Measurements from ENCODE around the gene SDHB. TPM values are rescaled to one million over a fixed set of nuclear protein-coding genes. Genes with fewer than 3 reads are reported as not detected.

SDHB gene
- total RNA-seq, 1 donor from 2014 or later, result 44.9 TPM

GRCh38 chr1:17004466-17005364 lies 49.1 kb downstream of the SDHB start:
- Mint-ChIP-seq H3K4me1 (ENCODE audit: unreplicated experiment) (no peaks in the 10 kb centered on the region), H3K27ac (ENCODE audit: unreplicated experiment) (no peak overlapping the region), H3K9me3 (ENCODE audit: unreplicated experiment) (no peaks in the 10 kb centered on the region), H3K27me3 (ENCODE audit: unreplicated experiment) (peaks cover 9% of the 10 kb centered on the region), H3K4me3 (ENCODE audit: unreplicated experiment) (no peak overlapping the region), H3K36me3 (ENCODE audit: low read depth, unreplicated experiment) (peaks cover 5% of the 10 kb centered on the region)
- TF ChIP-seq CTCF (IDR thresholded peaks at IDR 0.05; ENCODE audit: unreplicated experiment), result no peak
- no peak for DNase-seq (ENCODE audit: low spot score)

- Mint-ChIP-seq H3K4me3 (ENCODE audit: unreplicated experiment) (no peak overlapping the region), H3K9me3 (ENCODE audit: unreplicated experiment) (no peaks in the 10 kb centered on the region), H3K4me1 (ENCODE audit: unreplicated experiment) (no peaks in the 10 kb centered on the region), H3K36me3 (ENCODE audit: low read depth, unreplicated experiment) (peaks cover 17% of the 10 kb centered on the region), H3K27ac (ENCODE audit: unreplicated experiment) (no peak overlapping the region), H3K27me3 (ENCODE audit: unreplicated experiment) (peaks cover 7% of the 10 kb centered on the region)
- TF ChIP-seq CTCF (IDR thresholded peaks at IDR 0.05; ENCODE audit: unreplicated experiment), result no peak
- no peak for DNase-seq (ENCODE audit: low spot score)
Observed at GRCh38 chr1:17002524-17002902, 51.3 kb downstream of the SDHB start.

GRCh38 chr1:17001760-17002523 lies 51.9 kb downstream of the SDHB start:
- no peak for DNase-seq (ENCODE audit: low spot score)
- Mint-ChIP-seq H3K36me3 (ENCODE audit: low read depth, unreplicated experiment) (peaks cover 17% of the 10 kb centered on the region), H3K27me3 (ENCODE audit: unreplicated experiment) (peaks cover 7% of the 10 kb centered on the region), H3K9me3 (ENCODE audit: unreplicated experiment) (no peaks in the 10 kb centered on the region), H3K4me3 (ENCODE audit: unreplicated experiment) (no peak overlapping the region), H3K27ac (ENCODE audit: unreplicated experiment) (no peak overlapping the region), H3K4me1 (ENCODE audit: unreplicated experiment) (no peaks in the 10 kb centered on the region)
- TF ChIP-seq CTCF (IDR thresholded peaks at IDR 0.05; ENCODE audit: unreplicated experiment), result no peak

GRCh38 chr1:16999863-17000262 lies 54.0 kb downstream of the SDHB start:
- TF ChIP-seq CTCF (IDR thresholded peaks at IDR 0.05; ENCODE audit: unreplicated experiment), result no peak
- no peaks in the 10 kb centered on the region for H3K4me1 Mint-ChIP-seq (ENCODE audit: unreplicated experiment)
- H3K27me3 Mint-ChIP-seq (ENCODE audit: unreplicated experiment), result peaks cover 10% of the 10 kb centered on the region
- DNase-seq (ENCODE audit: low spot score), result no peak
- no peaks in the 10 kb centered on the region for H3K9me3 Mint-ChIP-seq (ENCODE audit: unreplicated experiment)
- no peak overlapping the region for H3K4me3 Mint-ChIP-seq (ENCODE audit: unreplicated experiment)
- H3K27ac Mint-ChIP-seq (ENCODE audit: unreplicated experiment), result no peak overlapping the region
- peaks cover 20% of the 10 kb centered on the region for H3K36me3 Mint-ChIP-seq (ENCODE audit: low read depth, unreplicated experiment)

- Mint-ChIP-seq H3K36me3 (ENCODE audit: low read depth, unreplicated experiment) (peaks cover 17% of the 10 kb centered on the region), H3K27ac (ENCODE audit: unreplicated experiment) (no peak overlapping the region), H3K27me3 (ENCODE audit: unreplicated experiment) (peaks cover 10% of the 10 kb centered on the region), H3K4me3 (ENCODE audit: unreplicated experiment) (peak overlapping the region; percentile 2), H3K9me3 (ENCODE audit: unreplicated experiment) (no peaks in the 10 kb centered on the region), H3K4me1 (ENCODE audit: unreplicated experiment) (no peaks in the 10 kb centered on the region)
- TF ChIP-seq CTCF (IDR thresholded peaks at IDR 0.05; ENCODE audit: unreplicated experiment), result no peak
- no peak for DNase-seq (ENCODE audit: low spot score)
Observed at GRCh38 chr1:16998589-16998988, 55.2 kb downstream of the SDHB start.
